KMS-11 (cell line): Measurements from ENCODE around the gene LMOD1.

Experiments used
- H2AFZ ChIP-seq: fragments of 200-600 bp; sonication (generic); 2 replicates; pipeline ENCODE4 v1.6.1; 2016; ENCODE audit warnings: antibody characterized with exemption, mixed run types, low read depth
- H3K27ac ChIP-seq: fragments of 200-600 bp; sonication (generic); 2 replicates; pipeline ENCODE4 v1.6.1; 2016; ENCODE audit warnings: mild to moderate bottlenecking, mixed run types
- H3K27me3 ChIP-seq: fragments of 200-600 bp; sonication (generic); 2 replicates; pipeline ENCODE4 v1.6.1; 2017; ENCODE audit warnings: mild to moderate bottlenecking, low read depth, mixed run types, moderate library complexity; ENCODE audit not compliant: insufficient read depth
- H3K36me3 ChIP-seq: fragments of 200-600 bp; sonication (generic); 2 replicates; pipeline ENCODE4 v1.6.1; 2017; ENCODE audit warnings: mild to moderate bottlenecking, mixed run types; ENCODE audit not compliant: insufficient read depth
- H3K4me1 ChIP-seq: fragments of 200-600 bp; sonication (generic); 2 replicates; pipeline ENCODE4 v1.6.1; 2016; ENCODE audit warnings: mild to moderate bottlenecking, low read depth, mixed run types; ENCODE audit not compliant: poor library complexity, severe bottlenecking
- H3K4me2 ChIP-seq: fragments of 200-600 bp; sonication (generic); 2 replicates; pipeline ENCODE4 v1.7.0; 2016; ENCODE audit warnings: mild to moderate bottlenecking, mixed run types
- H3K4me3 ChIP-seq: fragments of 200-600 bp; sonication (generic); IDR thresholded peaks from 2 replicates; pipeline ENCODE4 v1.6.1; 2017; ENCODE audit warnings: low read depth, low read length, mixed read lengths; ENCODE audit not compliant: insufficient read depth
- H3K79me2 ChIP-seq: fragments of 200-600 bp; sonication (generic); 2 replicates; pipeline ENCODE4 v1.6.1; 2016; ENCODE audit warnings: low read depth, mixed run types; ENCODE audit not compliant: insufficient read depth
- H3K9ac ChIP-seq: fragments of 200-600 bp; sonication (generic); 2 replicates; pipeline ENCODE4 v1.6.1; 2016; ENCODE audit warnings: mild to moderate bottlenecking, mixed run types
- H4K20me1 ChIP-seq: fragments of 200-600 bp; sonication (generic); 2 replicates; pipeline ENCODE4 v1.6.1; 2016; ENCODE audit warnings: mild to moderate bottlenecking, mixed run types; ENCODE audit not compliant: insufficient read depth
- TF ChIP-seq, protein P1 (sequence below): fragments of 200-600 bp; sonication (generic); conservative IDR thresholded peaks from 2 replicates; pipeline ENCODE4 v1.6.1; 2017; ENCODE audit warnings: low read depth, mild to moderate bottlenecking, antibody characterized with exemption, low read length, moderate library complexity, mixed read lengths

The LMOD1 gene

GRCh38 chr1:201937624-201938213 is 8.6 kb downstream of the LMOD1 start:
- H3K36me3 ChIP-seq, result no peaks in the 10 kb centered on the region
- H3K4me2 ChIP-seq, result no peak overlapping the region
- no peak overlapping the region for H3K27ac ChIP-seq
- TF ChIP-seq, protein P1, sequence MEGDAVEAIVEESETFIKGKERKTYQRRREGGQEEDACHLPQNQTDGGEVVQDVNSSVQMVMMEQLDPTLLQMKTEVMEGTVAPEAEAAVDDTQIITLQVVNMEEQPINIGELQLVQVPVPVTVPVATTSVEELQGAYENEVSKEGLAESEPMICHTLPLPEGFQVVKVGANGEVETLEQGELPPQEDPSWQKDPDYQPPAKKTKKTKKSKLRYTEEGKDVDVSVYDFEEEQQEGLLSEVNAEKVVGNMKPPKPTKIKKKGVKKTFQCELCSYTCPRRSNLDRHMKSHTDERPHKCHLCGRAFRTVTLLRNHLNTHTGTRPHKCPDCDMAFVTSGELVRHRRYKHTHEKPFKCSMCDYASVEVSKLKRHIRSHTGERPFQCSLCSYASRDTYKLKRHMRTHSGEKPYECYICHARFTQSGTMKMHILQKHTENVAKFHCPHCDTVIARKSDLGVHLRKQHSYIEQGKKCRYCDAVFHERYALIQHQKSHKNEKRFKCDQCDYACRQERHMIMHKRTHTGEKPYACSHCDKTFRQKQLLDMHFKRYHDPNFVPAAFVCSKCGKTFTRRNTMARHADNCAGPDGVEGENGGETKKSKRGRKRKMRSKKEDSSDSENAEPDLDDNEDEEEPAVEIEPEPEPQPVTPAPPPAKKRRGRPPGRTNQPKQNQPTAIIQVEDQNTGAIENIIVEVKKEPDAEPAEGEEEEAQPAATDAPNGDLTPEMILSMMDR, result no peak
- no peaks in the 10 kb centered on the region for H3K4me1 ChIP-seq
- no peak overlapping the region for H3K4me3 ChIP-seq
- no peaks in the 10 kb centered on the region for H3K79me2 ChIP-seq
- H3K9ac ChIP-seq, result no peak overlapping the region
- no peak overlapping the region for H2AFZ ChIP-seq
- H3K27me3 ChIP-seq, result no peaks in the 10 kb centered on the region
- H4K20me1 ChIP-seq, result no peaks in the 10 kb centered on the region

GRCh38 chr1:201933840-201934430 is 12.4 kb downstream of the LMOD1 start:
- Histone ChIP-seq H3K27me3 (no peaks in the 10 kb centered on the region), H3K36me3 (no peaks in the 10 kb centered on the region), H3K4me3 (no peak overlapping the region), H3K4me1 (no peaks in the 10 kb centered on the region), H2AFZ (no peak overlapping the region), H3K79me2 (no peaks in the 10 kb centered on the region), H3K4me2 (no peak overlapping the region), H3K9ac (no peak overlapping the region), H4K20me1 (no peaks in the 10 kb centered on the region), H3K27ac (no peak overlapping the region)
- TF ChIP-seq, protein P1, result no peak

DNA sequence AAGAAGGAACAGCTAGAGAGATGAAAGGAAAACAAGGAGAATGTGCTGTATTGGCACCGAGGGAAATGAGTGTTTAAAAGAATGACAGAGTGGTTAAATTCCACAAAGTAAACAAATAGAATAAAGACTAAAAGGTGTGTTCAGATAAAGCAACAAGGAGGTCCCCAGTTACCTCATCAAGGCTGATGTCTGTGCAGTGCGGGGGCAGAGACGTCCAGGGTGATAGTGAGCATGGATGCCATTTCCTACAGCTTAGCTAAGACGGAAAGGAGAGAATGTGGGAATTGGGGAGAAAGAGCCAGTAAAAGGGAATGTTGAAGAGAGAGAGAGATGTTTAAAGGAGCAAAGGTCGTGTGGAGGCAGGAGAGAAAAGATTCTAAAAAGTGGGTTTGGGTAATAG is 15.5 kb downstream of the LMOD1 start:
- no peaks in the 10 kb centered on the region for H3K36me3 ChIP-seq
- TF ChIP-seq, protein P1, result no peak
- no peaks in the 10 kb centered on the region for H3K4me1 ChIP-seq
- no peak overlapping the region for H3K9ac ChIP-seq
- no peak overlapping the region for H3K4me2 ChIP-seq
- no peak overlapping the region for H3K27ac ChIP-seq
- no peak overlapping the region for H3K4me3 ChIP-seq
- H2AFZ ChIP-seq, result no peak overlapping the region
- H3K27me3 ChIP-seq, result no peaks in the 10 kb centered on the region
- no peaks in the 10 kb centered on the region for H3K79me2 ChIP-seq
- no peaks in the 10 kb centered on the region for H4K20me1 ChIP-seq

GRCh38 chr1:201930137-201930536 is 16.2 kb downstream of the LMOD1 start:
- Histone ChIP-seq H3K4me1 (no peaks in the 10 kb centered on the region), H3K27me3 (no peaks in the 10 kb centered on the region), H3K9ac (no peak overlapping the region), H2AFZ (no peak overlapping the region), H3K79me2 (no peaks in the 10 kb centered on the region), H3K36me3 (no peaks in the 10 kb centered on the region), H3K4me2 (no peak overlapping the region), H3K27ac (no peak overlapping the region), H3K4me3 (no peak overlapping the region), H4K20me1 (no peaks in the 10 kb centered on the region)
- TF ChIP-seq, protein P1, result no peak
